ENCODE data around the gene TNS1.

DNA sequence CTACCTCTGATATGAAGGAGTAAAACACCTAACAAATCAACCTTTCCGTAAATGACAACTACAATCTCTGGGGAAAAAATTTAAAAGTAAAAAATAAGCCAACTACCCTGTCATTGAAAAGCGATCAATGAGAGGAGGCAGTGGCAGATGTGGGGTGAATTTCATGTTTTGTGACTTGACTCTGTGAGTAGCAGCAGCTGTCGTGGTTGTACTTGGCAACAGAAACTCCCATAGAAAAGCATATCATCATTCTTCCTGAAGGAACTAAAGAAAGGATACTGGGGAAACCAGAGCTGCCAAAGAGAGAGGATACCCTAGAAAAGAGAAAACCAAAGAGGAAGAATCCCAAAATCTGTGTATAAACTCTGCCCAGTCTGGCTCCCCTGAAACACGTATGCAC lies 236.4 kb downstream of the TNS1 start:
- no peak for TF ChIP-seq SPI1 (IDR thresholded peaks at IDR 0.05; ENCODE audit: borderline replicate concordance, low read depth)
- TF ChIP-seq REST (IDR thresholded peaks at IDR 0.05; ENCODE audit: insufficient replicate concordance, low read depth), result no peak
- TF ChIP-seq, protein P1, sequence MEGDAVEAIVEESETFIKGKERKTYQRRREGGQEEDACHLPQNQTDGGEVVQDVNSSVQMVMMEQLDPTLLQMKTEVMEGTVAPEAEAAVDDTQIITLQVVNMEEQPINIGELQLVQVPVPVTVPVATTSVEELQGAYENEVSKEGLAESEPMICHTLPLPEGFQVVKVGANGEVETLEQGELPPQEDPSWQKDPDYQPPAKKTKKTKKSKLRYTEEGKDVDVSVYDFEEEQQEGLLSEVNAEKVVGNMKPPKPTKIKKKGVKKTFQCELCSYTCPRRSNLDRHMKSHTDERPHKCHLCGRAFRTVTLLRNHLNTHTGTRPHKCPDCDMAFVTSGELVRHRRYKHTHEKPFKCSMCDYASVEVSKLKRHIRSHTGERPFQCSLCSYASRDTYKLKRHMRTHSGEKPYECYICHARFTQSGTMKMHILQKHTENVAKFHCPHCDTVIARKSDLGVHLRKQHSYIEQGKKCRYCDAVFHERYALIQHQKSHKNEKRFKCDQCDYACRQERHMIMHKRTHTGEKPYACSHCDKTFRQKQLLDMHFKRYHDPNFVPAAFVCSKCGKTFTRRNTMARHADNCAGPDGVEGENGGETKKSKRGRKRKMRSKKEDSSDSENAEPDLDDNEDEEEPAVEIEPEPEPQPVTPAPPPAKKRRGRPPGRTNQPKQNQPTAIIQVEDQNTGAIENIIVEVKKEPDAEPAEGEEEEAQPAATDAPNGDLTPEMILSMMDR (IDR thresholded peaks at IDR 0.05; ENCODE audit: insufficient read depth, low read length), result no peak
- no peak for TF ChIP-seq GABPA (IDR thresholded peaks at IDR 0.05; ENCODE audit: low read depth)
